NCI-H2227 (cell line): ENCODE data around the gene RICTOR.

ENCODE experiments used
- DNase-seq: peaks from one replicate; lab custom pipeline; 2025; ENCODE audit not compliant: unreplicated experiment; lab: John Stamatoyannopoulos, UW

The RICTOR gene

DNA sequence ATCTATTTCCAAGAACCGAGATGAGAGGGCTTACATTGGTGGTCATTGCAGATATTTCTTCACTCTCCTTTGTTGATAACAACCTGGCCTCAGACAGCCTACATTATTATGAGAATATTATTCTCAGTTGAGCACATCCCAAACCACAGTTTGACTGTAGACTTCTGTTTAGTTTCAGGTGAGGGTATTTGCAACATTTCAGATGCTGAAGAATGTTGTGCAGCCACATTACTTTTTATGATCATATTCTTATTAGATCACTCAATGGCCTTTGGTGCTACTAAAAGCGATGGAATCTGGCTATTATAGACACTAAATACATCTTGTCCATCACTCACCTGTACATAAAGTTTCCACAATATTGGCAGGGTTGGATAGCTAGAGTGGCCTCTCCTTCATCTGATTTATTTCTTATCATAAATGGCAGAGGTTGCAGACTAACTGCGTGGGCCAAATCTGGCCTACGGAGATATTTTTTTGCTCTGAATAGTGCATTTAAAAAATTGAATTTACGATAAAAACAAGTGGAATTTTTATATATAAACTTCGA lies 26.2 kb upstream of the RICTOR start:
- no peak for DNase-seq

DNA sequence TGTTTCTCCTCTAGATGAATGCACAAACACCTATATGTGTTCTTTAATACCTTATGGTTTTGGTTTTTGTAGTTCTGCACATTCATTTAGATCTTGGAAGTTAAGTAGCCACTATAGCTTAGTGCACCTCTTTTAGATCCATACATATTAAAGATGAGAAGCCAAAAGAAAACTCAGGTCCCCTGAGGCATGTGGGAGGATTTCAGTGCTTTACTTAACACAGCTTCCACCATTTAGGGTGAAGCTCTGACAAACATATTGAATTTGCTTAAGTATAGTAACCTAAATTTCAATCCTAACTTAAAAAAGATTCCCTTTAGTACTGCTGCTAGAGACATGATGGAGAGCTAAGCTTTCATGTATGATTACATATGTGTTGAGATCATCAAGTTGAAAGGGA lies 25.6 kb upstream of the RICTOR start:
- no peak for DNase-seq

DNA sequence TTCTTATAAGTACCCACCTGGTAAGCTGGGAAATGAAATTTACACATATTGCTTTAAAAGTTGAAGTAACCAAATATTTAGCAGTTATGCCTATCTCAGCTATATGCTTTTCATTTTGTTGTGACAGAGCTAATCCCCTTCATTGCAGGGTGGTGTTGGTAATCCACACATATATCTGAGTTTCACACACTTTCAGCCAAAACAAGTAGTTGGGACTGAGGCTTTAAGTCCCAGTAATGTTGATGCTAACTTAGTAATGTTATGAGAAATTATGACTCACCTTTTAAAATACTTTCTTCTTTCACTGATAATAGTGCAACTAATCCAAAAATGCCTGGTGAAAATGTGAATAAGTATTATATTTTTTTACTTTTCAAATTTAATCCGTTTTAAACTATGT lies 19.2 kb upstream of the RICTOR start:
- DNase-seq = no peak

DNA sequence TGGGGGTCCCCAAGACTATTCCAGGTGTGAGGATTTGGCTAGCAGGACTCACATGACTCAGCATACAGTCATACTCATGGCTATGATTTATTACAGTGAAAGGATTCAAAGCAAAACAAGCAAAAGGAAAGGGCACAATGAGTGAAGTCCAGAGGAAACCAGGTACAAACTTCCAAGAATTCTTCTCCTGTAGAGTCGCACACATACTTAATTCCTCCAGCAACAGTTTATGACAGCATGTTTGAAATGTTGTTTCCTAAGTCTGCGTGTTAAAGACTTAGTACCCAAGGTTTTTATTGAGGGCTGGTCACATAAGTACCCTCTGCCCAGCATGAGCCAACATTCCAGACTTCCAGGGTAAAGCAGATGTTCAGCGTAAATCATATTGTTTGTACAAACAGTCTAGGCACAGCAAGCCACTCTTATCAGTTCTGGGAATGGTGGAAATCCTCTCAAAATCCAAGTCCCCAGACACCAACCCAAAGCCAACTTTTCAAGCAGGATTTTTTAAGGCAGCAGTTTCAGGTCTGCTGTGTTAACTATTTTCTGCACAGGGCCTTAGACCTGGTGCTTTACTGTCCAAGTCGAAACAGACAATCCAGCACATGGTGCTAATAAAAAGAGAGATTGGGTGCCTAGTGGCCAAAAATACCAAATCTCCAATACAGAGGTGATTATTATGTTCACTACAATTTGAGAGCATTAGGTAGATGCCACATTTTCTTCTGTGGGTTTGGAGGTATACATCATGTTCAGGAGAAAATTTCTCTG lies 18.6 kb upstream of the RICTOR start:
- DNase-seq = no peak

DNA sequence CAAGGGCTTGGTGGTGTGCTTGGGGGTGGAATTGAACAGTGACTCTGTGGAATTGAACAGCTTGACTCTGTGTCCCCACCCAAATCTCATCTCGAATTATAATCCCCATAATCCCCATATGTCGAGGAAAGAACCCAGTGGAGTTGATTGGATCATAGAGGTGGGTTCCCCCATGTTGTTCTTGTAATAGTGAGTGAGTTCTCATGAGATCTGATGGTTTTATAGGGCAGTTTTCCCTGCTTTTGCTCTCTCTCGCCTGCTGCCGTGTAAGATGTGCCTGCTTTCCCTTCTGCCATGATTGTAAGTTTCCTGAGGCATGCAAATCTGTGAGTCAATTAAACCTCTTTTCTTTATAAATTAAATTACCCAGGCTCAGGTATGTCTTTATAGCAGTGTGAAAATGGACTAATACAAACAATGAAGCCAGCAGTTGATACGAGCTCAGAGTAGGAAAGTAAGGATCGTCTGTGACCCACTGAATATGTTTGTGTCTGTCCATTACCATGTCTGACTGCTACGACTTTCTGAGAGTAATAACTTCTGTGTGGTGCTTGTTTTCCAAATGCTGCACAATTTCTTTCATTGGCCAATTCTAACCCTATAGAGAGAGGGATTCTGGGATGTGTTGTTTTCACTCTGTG lies 17.9 kb upstream of the RICTOR start:
- no peak for DNase-seq

DNA sequence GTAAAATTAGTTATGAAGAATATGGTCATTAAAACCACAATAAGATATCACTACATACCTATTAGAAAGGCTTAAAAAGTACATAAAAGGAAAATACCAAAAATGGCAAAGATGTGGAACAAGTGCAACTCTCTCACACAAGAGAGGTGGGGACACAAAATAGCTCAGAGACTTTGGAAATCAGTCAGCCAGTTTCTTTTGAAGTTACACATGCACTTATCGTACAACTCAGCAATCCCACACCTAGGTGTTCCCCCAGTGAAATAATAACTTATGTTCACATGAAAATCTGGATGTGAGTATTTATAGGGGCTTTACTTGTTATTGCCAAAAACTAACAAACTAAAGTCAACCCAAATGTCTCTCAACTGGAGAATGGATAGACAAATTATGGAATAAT lies 9.8 kb upstream of the RICTOR start:
- no peak for DNase-seq

DNA sequence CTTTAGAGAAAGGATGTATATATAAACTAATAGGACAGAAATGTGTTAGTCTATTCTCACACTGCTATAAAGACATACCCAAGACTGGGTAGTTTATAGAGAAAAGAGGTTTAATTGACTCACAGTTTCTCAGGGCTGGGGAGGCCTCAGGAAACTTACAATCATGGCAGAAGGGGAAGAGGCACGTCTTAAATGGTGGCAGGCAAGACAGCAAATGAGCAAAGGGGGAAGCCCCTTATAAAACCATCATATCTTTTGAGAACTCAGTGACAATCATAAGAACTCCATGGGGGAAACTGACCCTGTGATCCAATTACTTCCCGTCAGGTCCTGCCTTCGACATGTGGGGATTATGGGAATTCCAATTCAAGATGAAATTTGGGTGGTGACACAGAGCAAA lies 8.8 kb upstream of the RICTOR start:
- DNase-seq = no peak

DNA sequence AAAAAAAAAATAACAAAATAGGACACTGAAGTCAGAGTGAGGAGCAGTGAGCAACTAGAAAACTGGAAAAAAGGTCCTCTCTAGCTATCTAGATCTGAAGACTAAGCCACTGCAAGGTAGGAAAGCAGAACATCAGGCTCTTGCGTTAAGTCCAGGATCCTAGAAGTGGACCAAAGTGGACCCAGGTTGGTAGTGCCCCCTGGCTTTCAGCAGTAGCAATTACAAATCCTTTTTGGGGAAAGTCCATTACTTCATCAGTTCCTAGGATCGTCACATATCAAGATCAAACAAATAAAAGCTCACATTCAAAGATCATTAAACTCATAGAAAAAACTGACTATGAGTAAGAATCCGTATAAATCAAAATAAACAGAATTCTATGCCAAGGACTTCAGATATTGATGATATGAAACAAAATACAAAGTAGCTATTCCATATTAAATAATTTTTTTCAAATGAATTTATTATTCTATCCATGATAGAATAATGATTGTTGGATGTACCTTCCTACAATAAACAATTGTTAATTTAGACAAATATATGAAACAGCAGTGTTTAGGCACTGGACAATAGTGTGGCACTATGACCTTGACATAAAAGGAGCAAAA lies 6.5 kb upstream of the RICTOR start:
- DNase-seq = peak; percentile 53

DNA sequence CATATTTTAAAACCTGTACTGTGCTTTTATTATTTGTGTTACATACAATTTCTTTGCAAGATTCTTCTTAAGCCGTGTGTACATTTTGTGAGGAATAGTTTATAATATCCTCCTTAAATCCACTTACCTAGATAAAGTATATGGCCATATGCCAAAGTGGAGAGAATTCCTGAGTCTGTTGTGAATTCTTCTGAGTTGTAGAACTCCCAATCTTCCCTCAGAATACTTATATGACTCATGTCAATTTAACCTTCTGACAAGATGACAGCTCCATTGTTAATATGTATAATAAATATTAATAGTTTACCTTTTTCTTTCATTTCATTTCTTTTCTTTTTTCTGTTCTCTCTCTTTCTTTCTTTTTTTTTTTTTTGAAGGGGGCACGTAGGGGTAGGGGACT lies 6.0 kb upstream of the RICTOR start:
- no peak for DNase-seq

DNA sequence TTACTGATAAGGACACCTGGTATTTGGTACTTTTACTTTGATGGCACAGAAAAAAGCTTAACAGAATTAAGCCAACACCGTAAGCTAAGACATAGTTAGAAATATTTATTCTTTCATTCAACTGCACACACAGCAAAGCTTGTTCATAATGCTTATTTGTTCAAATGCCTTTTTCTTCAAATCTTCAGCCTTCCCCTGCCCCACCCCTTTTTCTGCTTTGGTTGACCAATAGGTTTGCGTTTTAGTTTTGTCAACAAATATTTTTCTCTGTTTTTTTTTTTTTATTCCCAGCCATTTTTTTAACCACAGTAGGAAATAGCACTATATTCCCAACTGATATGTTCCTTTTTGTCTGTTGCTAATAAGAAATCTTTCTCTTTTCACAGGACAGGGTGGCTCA lies 4.9 kb upstream of the RICTOR start:
- no peak for DNase-seq

DNA sequence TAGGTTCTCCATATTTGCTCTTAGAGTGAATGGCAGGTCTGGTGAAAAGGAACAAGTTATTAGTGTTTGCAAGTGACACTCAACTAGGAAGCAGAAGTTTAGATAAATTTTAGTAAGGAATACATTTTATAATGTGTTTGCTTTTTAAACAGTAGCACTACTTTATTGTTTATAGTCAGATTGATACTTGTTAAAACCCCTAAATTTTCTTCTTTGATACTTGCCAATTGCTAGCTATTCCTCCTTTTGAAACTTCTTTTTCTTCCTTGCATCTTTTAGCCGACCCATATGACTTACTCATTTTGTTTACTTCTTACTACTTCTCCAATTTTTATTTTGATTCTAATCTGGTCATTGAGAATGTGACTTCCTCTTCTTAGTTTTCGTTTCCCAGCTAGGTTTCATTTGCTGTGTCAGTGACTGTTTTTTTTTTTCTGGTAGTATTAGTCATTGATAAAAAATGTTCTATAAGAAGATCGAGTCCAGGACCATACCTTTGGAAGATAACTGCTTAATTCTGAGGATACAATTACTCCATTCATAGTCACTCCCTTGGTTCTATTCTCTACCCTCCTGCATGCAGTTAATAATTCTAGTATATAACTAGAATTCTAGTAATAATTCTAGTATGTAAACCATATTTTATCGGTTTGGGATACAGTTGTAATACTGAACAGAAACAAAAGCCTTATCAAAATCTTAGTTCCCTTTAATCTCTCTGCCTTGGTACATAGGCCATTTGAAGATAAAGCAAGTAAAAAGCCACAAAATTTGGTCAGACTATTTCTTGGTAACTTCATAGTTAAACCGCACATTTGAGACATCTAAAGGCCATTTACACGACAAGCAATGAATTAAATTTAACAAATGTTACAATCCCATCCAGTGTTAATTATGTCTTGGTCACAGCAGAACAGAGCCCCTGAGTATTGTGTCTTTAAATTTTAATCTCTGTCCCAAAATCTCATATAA lies 2.8 kb upstream of the RICTOR start:
- DNase-seq = no peak

DNA sequence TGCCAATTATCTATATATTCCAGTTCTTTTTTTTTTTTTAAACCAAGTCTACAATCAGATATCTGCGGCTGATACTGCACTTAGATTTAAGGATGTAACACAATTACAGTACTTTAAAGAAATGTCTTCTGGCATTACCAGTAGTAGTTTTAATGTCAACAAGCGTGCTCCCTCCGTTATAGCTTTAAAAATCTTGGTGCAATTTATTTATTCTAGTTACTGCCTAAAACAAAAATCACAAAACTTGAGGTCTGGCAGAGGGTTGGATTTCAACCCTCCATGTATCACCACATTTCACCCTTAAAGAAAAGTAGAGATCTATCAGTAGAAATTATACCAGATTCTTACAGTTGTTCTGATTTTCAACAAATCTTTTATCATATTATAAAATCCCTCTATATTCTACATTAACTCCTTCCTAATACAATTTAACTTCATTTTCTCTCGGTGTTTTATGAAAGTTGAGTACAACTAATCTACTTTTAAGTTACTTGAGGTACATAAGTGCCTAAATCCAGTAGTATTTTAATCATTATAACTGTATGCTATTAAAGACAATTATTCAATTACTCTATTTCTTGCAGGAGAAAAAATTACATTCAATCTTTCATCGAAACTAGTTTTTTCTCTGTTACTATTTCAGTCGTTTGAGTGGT lies 2.0 kb upstream of the RICTOR start:
- no peak for DNase-seq

DNA sequence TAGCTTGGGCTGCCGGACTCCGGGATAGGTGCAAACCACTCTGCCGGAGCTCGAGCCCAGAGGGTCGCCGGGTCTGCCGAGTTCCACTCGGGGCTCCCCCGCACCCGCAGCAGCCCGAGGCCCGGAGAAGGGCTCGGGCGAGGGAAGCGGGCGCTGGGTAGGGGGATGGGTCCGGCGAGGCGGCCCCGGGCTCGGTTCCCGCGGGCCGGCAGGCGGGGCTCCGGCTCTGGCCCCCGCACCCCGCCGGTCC lies 507 bp downstream of the RICTOR start:
- no peak for DNase-seq

DNA sequence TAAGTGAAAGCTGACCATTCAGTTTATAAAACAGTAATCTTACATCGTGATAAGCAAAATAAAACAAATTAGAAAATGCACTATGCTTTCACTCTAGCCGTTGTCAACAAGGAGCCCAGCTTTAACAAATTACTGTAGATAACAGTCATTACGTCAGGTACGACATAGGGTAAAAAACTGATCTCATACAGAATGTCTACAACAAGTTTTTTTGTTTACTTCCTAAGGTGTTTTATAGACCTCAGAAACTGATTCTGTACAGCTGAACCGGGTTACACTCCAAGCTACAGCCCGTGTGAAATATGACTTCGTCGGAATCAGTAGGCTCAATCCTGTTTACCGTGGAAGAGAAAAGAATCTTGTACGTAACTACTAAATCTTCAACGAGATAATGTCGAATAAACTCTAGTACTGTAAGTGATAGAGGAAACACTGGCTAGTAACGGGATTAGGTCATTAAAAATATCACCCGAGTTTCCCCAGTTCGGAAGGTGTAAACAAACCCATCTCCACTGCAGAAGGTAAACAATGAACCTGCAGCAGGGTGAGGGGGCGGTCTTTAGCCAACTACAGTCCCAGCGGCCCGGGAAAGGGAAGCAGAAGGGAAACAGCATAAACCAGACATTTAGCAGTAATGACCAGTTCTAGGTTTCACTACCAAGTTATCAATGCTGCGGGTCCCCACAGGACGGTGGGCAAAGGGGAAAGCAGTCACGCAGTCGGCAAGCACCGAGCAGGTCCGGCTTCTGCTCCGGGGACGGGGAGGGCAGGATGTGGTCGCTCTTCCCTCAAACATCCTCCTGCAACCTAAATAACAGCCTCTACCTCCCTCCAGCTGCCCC lies 1.1 kb downstream of the RICTOR start:
- peak; percentile 44 for DNase-seq

DNA sequence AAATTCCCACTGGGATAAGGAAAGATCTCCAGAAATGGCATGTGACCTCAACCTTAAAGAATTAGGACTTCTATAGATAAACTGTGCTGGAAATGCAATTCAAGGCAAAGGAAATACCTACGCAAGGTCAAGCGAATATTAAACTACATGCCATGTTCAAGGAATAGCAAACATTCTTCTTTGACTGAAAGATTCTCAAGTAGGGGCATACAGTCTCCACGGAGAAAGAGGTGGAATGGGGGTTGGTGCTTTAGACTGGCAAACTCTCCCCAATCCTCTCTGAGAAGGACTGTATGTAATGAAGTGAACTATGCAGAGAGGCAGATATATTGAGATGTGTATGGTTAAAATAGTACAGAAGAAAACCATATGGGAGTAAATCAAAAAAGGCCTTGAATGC lies 6.1 kb downstream of the RICTOR start:
- no peak for DNase-seq

DNA sequence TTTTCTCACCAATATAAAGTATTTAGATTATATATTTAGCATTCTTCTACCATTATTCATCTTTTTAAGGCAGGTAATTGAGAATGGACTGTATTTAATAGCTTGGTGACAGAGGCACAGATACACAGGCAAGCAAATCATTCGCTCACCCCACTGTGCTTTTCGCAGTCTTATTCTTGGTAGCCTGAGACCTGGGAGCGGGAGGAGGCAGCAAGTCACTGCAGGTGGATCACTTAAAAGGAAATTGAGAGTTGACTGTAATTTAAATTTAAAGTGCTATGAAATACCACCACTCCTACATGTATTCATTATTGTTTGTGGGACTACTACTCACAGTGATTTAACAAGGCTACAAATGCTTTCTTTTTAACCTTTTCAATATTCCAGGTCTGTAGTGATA lies 9.7 kb downstream of the RICTOR start:
- no peak for DNase-seq

DNA sequence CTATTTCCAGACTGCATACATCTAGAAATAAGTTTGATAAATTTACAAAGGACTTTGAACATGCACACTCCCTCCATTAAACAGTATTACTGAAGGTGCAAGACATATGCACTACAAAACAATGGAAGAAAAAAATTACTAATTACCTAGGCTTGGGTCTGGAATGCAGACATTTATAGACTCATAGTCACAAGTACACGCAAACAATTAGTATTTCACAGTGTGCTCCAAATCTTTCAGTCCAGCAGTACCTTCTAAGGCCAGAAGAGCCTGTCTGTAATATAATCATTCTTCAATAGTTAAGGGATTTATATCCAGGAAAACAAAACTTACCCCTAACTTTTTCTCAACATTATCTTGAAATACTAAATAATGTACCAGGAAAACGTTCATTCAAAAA lies 11.2 kb downstream of the RICTOR start:
- DNase-seq = no peak

DNA sequence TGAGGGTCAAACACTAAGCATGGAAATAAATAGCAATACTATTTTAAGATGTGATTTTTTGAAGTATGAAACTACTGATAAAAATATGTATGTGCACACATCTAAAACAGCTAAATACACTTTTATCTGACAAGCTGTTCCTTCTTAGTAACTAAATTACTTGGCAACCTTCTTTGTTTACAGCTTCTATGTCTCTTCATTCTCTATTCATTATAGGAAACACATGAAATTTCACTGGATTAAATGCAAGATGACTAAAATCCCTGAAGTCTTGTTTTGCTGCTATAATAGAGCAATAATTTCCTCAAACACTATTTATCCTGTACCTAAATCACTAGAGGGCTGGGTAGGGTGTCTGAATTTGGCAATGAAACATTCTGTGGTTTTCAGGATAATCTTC lies 11.7 kb downstream of the RICTOR start:
- DNase-seq = no peak

DNA sequence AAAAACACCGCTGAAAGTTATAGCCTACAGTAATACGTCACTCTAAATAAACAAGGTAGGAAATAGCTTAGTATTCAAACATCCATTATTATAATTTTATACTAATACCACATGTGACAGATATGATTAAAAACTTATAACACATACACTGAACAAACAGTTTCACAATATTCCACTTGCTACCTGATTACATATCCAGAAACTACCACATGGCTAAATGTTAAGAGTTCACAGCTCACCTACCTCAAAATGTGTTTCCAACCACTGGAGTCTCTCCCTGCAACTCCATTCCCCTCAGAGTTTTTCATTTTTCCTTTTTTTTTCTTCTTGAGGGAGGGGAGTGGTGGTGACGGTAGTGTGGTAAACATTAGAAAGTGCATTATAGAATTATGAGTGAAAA lies 12.1 kb downstream of the RICTOR start:
- no peak for DNase-seq

DNA sequence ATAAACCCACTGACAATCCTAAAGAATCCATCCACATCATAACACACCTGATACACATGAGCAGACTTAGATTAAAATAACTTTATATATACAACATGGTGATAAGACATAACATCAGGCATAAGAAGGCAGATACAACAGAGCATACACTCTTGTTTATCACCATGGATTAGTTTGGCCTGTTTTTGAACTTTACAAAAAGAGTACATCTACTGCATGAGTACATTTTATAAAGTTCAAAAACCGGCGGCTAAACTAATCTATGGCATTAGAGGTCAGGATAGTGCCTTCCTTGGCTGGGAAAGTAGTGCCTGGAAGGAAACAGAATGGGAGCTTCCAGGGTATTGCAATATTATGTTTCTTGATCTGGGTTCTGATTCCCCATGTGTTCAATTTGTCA lies 15.1 kb downstream of the RICTOR start:
- DNase-seq = no peak
